Measurements from ENCODE around the gene DSCAML1.
A peak's percentile ranks its signal among the peaks of the same experiment; 100 is the strongest.

Gene DSCAML1

DNA sequence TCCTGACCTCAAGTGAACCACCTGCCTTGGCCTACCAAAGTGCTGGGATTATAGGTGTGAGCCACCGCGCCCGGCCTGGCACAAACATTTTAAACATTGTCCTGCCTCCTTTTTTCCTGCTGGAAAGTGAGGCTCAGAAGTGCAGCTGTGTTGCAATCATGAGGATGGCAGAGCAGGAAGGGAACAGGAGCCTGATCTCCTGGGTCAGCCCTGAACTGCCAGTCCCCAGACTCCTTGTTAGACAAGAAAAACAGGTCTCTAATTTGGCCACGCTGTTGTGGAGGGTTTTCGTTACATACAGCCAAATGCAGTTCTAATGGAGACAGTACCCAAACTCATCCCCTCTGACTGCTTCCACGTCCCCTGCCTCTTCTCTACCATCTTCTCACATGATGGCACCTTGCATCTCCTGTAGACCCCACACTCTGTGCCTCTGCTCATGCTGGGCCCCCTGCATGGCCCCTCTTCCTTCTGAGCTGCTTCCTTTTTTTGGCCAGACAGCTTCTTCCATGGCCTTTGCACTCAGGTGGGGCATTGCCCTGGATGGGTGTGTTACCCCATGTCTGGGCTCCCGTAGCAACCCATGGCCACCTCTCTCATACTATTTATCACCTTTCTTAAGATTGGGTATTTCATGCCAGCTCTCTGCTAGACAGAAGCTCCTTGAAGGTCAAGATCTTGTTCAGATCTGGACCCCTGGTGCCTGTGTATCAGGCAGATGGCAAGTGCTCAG is 242.2 kb downstream of the DSCAML1 start:
- peak; percentile 18 to 64 for DNase-seq
- Histone ChIP-seq H3K4me1 (ENCODE audit: control insufficient read depth in 1 of 2, insufficient read depth in 2 of 2, low read length in 2 of 2) (peaks cover 0 to 6% of the 10 kb centered on the region in 2 experiments), H4K12ac (ENCODE audit: low read depth, low read length) (no peak overlapping the region), H3K27me3 (ENCODE audit: insufficient read depth, low read length) (no peaks in the 10 kb centered on the region), H4K8ac (ENCODE audit: low read depth, low read length) (no peak overlapping the region), H3K23ac (ENCODE audit: low read length) (no peak overlapping the region), H2BK120ac (ENCODE audit: insufficient read depth, low read length, poor library complexity) (no peak overlapping the region), H3K36me3 (ENCODE audit: control insufficient read depth in 1 of 2, insufficient read depth in 2 of 2, low read length in 2 of 2) (no peaks in the 10 kb centered on the region), H3K9ac (ENCODE audit: low read length) (no peak overlapping the region), H3K4me3 (ENCODE audit: low read depth, low read length) (no peak overlapping the region), H3K4ac (ENCODE audit: low read depth, low read length) (no peak overlapping the region), H3K27ac (ENCODE audit: low read depth, low read length) (no peak overlapping the region), H3K79me2 (ENCODE audit: control insufficient read depth, insufficient read depth, low read length, poor library complexity) (no peaks in the 10 kb centered on the region), H2AFZ (ENCODE audit: insufficient read depth, low read length, poor library complexity) (no peak overlapping the region), H3K18ac (ENCODE audit: low read length) (no peak overlapping the region), H3K79me1 (ENCODE audit: low read length) (no peaks in the 10 kb centered on the region), H3K9me3 (ENCODE audit: insufficient read depth, low read depth, low read length) (peaks cover 1% of the 10 kb centered on the region), H2BK5ac (ENCODE audit: low read depth, low read length, poor library complexity) (no peak overlapping the region), H4K91ac (ENCODE audit: low read depth, low read length) (no peak overlapping the region), H3K4me2 (ENCODE audit: low read length) (no peak overlapping the region), H2BK12ac (ENCODE audit: low read length) (no peak overlapping the region), H3K14ac (ENCODE audit: low read length) (no peak overlapping the region), H2AK5ac (ENCODE audit: low read length) (no peak overlapping the region)
- WGBS (ENCODE audit: extremely low coverage, insufficient coverage, insufficient read length) = no CpG with 5 or more reads among the region's 7 CpGs

DNA sequence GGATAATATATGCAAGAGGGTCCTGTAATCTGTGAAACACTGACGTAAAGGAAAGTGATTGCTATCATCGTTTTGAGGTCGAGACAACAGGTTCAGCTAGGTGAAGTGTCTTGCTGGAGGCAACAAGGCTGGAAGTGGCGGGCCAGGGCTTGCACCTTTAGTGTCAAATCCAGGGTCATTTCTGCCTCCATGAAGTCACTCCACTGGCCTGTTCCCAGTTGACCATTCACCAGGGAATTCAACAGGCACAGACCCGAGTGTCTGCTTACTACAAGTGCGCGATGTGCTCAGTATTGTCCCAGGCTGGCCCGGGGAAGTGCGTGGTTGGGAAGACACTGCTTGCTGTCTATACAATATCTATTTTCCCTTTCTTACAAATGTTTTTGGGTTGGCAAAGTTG is 244.4 kb downstream of the DSCAML1 start:
- H2BK12ac ChIP-seq (ENCODE audit: low read length) = no peak overlapping the region
- H3K79me2 ChIP-seq (ENCODE audit: control insufficient read depth, insufficient read depth, low read length, poor library complexity) = no peaks in the 10 kb centered on the region
- H3K14ac ChIP-seq (ENCODE audit: low read length) = no peak overlapping the region
- H3K4me3 ChIP-seq (ENCODE audit: low read depth, low read length) = no peak overlapping the region
- no peak overlapping the region for H3K9ac ChIP-seq (ENCODE audit: low read length)
- no peak overlapping the region for H3K27ac ChIP-seq (ENCODE audit: low read depth, low read length)
- H2AK5ac ChIP-seq (ENCODE audit: low read length) = no peak overlapping the region
- no peak overlapping the region for H2BK5ac ChIP-seq (ENCODE audit: low read depth, low read length, poor library complexity)
- no CpG with 5 or more reads among the region's 9 CpGs for WGBS (ENCODE audit: extremely low coverage, insufficient coverage, insufficient read length)
- H3K4me1 ChIP-seq (ENCODE audit: control insufficient read depth in 1 of 2, insufficient read depth in 2 of 2, low read length in 2 of 2) = peaks cover 0 to 6% of the 10 kb centered on the region in 2 experiments
- H3K23ac ChIP-seq (ENCODE audit: low read length) = no peak overlapping the region
- no peak for DNase-seq
- peaks cover 1% of the 10 kb centered on the region for H3K9me3 ChIP-seq (ENCODE audit: insufficient read depth, low read depth, low read length)
- no peaks in the 10 kb centered on the region for H3K79me1 ChIP-seq (ENCODE audit: low read length)
- H4K8ac ChIP-seq (ENCODE audit: low read depth, low read length) = no peak overlapping the region
- no peaks in the 10 kb centered on the region for H3K27me3 ChIP-seq (ENCODE audit: insufficient read depth, low read length)
- no peak overlapping the region for H3K4ac ChIP-seq (ENCODE audit: low read depth, low read length)
- H2AFZ ChIP-seq (ENCODE audit: insufficient read depth, low read length, poor library complexity) = no peak overlapping the region
- no peak overlapping the region for H4K12ac ChIP-seq (ENCODE audit: low read depth, low read length)
- no peak overlapping the region for H3K18ac ChIP-seq (ENCODE audit: low read length)
- no peaks in the 10 kb centered on the region for H3K36me3 ChIP-seq (ENCODE audit: control insufficient read depth in 1 of 2, insufficient read depth in 2 of 2, low read length in 2 of 2)
- H3K4me2 ChIP-seq (ENCODE audit: low read length) = no peak overlapping the region
- no peak overlapping the region for H4K91ac ChIP-seq (ENCODE audit: low read depth, low read length)
- no peak overlapping the region for H2BK120ac ChIP-seq (ENCODE audit: insufficient read depth, low read length, poor library complexity)

DNA sequence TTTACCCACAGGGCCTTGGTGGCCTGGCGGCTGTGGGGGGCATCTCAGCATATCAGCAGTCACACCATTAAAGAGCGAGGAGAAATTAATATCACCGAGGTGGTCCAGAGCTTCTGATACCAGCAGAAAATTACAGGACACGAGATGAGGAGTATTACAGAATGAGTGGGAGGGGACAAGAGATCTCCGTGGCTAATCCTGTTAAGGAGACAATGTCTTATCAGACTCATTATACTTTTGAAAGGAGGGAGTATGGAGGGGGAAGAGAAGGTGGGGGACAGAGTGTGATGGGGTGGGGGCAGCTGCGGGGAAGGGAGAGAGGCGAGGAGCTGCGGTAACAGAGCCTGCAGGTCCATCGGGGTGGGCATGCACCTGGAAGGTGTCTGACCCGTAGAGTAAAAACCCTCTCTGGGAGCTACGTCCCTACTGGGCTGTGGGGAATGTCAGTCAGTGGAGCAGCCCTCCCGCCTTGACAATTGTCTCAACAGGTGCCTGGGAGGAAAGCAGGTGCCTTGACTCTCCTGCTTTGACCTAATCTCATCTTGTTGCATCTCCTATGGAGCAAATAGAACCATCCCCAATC is 245.2 kb downstream of the DSCAML1 start:
- no peak overlapping the region for H3K4ac ChIP-seq (ENCODE audit: low read depth, low read length)
- H3K27ac ChIP-seq (ENCODE audit: low read depth, low read length) = no peak overlapping the region
- H3K4me1 ChIP-seq (ENCODE audit: control insufficient read depth in 1 of 2, insufficient read depth in 2 of 2, low read length in 2 of 2) = peaks cover 0 to 6% of the 10 kb centered on the region in 2 experiments
- no peak overlapping the region for H3K9ac ChIP-seq (ENCODE audit: low read length)
- H4K91ac ChIP-seq (ENCODE audit: low read depth, low read length) = no peak overlapping the region
- no peak overlapping the region for H3K4me3 ChIP-seq (ENCODE audit: low read depth, low read length)
- H2AK5ac ChIP-seq (ENCODE audit: low read length) = no peak overlapping the region
- H2BK120ac ChIP-seq (ENCODE audit: insufficient read depth, low read length, poor library complexity) = no peak overlapping the region
- no peaks in the 10 kb centered on the region for H3K36me3 ChIP-seq (ENCODE audit: control insufficient read depth in 1 of 2, insufficient read depth in 2 of 2, low read length in 2 of 2)
- H3K18ac ChIP-seq (ENCODE audit: low read length) = no peak overlapping the region
- H2AFZ ChIP-seq (ENCODE audit: insufficient read depth, low read length, poor library complexity) = no peak overlapping the region
- H3K4me2 ChIP-seq (ENCODE audit: low read length) = no peak overlapping the region
- H3K14ac ChIP-seq (ENCODE audit: low read length) = no peak overlapping the region
- no CpG with 5 or more reads among the region's 12 CpGs for WGBS (ENCODE audit: extremely low coverage, insufficient coverage, insufficient read length)
- no peaks in the 10 kb centered on the region for H3K27me3 ChIP-seq (ENCODE audit: insufficient read depth, low read length)
- H2BK12ac ChIP-seq (ENCODE audit: low read length) = no peak overlapping the region
- no peak for DNase-seq
- H4K12ac ChIP-seq (ENCODE audit: low read depth, low read length) = no peak overlapping the region
- no peak overlapping the region for H4K8ac ChIP-seq (ENCODE audit: low read depth, low read length)
- H2BK5ac ChIP-seq (ENCODE audit: low read depth, low read length, poor library complexity) = no peak overlapping the region
- H3K23ac ChIP-seq (ENCODE audit: low read length) = no peak overlapping the region
- H3K79me1 ChIP-seq (ENCODE audit: low read length) = no peaks in the 10 kb centered on the region
- H3K9me3 ChIP-seq (ENCODE audit: insufficient read depth, low read depth, low read length) = peaks cover 1% of the 10 kb centered on the region
- H3K79me2 ChIP-seq (ENCODE audit: control insufficient read depth, insufficient read depth, low read length, poor library complexity) = no peaks in the 10 kb centered on the region

DNA sequence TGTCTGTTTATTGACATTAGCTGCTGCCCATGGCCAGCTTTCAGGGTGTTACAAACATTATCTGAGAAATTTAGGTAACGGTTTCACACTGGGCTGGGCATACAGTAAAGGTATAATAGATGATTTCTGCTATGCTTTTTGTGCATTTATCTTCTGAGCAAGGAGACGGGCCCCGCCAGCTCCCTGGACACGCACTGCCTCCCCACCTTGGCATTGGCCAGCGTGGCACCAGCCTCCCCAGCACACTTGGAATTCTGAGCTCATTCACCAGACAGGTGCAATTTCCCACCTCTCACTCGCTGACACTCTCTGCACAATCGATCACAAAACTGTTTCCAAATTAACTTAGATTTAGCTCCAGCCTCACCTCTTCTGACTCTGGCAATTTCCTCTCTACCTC is 246.6 kb downstream of the DSCAML1 start:
- no peak overlapping the region for H4K12ac ChIP-seq (ENCODE audit: low read depth, low read length)
- no peak overlapping the region for H3K18ac ChIP-seq (ENCODE audit: low read length)
- no peak overlapping the region for H3K4ac ChIP-seq (ENCODE audit: low read depth, low read length)
- H2BK12ac ChIP-seq (ENCODE audit: low read length) = no peak overlapping the region
- no peak overlapping the region for H2BK120ac ChIP-seq (ENCODE audit: insufficient read depth, low read length, poor library complexity)
- no peak overlapping the region for H4K91ac ChIP-seq (ENCODE audit: low read depth, low read length)
- H3K27ac ChIP-seq (ENCODE audit: low read depth, low read length) = no peak overlapping the region
- H4K8ac ChIP-seq (ENCODE audit: low read depth, low read length) = no peak overlapping the region
- H2AFZ ChIP-seq (ENCODE audit: insufficient read depth, low read length, poor library complexity) = no peak overlapping the region
- no peaks in the 10 kb centered on the region for H3K36me3 ChIP-seq (ENCODE audit: control insufficient read depth in 1 of 2, insufficient read depth in 2 of 2, low read length in 2 of 2)
- H3K23ac ChIP-seq (ENCODE audit: low read length) = no peak overlapping the region
- H3K27me3 ChIP-seq (ENCODE audit: insufficient read depth, low read length) = no peaks in the 10 kb centered on the region
- H2BK5ac ChIP-seq (ENCODE audit: low read depth, low read length, poor library complexity) = no peak overlapping the region
- no peaks in the 10 kb centered on the region for H3K79me1 ChIP-seq (ENCODE audit: low read length)
- H3K4me3 ChIP-seq (ENCODE audit: low read depth, low read length) = no peak overlapping the region
- H3K9me3 ChIP-seq (ENCODE audit: insufficient read depth, low read depth, low read length) = peaks cover 1% of the 10 kb centered on the region
- H3K4me1 ChIP-seq (ENCODE audit: control insufficient read depth in 1 of 2, insufficient read depth in 2 of 2, low read length in 2 of 2) = peaks cover 0 to 6% of the 10 kb centered on the region in 2 experiments
- no CpG with 5 or more reads among the region's 7 CpGs for WGBS (ENCODE audit: extremely low coverage, insufficient coverage, insufficient read length)
- H3K9ac ChIP-seq (ENCODE audit: low read length) = no peak overlapping the region
- no peak overlapping the region for H3K14ac ChIP-seq (ENCODE audit: low read length)
- H3K79me2 ChIP-seq (ENCODE audit: control insufficient read depth, insufficient read depth, low read length, poor library complexity) = no peaks in the 10 kb centered on the region
- no peak overlapping the region for H3K4me2 ChIP-seq (ENCODE audit: low read length)
- H2AK5ac ChIP-seq (ENCODE audit: low read length) = no peak overlapping the region
- DNase-seq = no peak
